ENCODE data around the gene NUPR2. TPM values are rescaled to one million over a fixed set of nuclear protein-coding genes. Genes with fewer than 3 reads are reported as not detected.
"Not testable (repeated sequence)": the region's sequence is repeated elsewhere in the genome, so short reads cannot be mapped to it uniquely, and the experiment has no call there.

The NUPR2 gene
- total RNA-seq, 2 donors from 2014 or later = not detected

- 94% methylated on average over 11 to 29 of the region's 29 CpGs for WGBS, 2 experiments (ENCODE audit: insufficient coverage in 1 of 2, insufficient read length in 1 of 2)
- no peaks in the 10 kb centered on the region for H3K4me1 Mint-ChIP-seq
- no peak overlapping the region for H3K27ac ChIP-seq (ENCODE audit: low read depth, low read length)
- no peak overlapping the region for H3K9ac ChIP-seq (ENCODE audit: extremely low read depth, low read length, poor library complexity, severe bottlenecking)
- no peaks in the 10 kb centered on the region for H3K27me3 Mint-ChIP-seq (ENCODE audit: insufficient read depth)
- no peak for DNase-seq
- H3K27ac Mint-ChIP-seq = no peak overlapping the region
- H3K4me3 Mint-ChIP-seq = no peak overlapping the region
- H3K9me3 Mint-ChIP-seq = no peaks in the 10 kb centered on the region
- no peaks in the 10 kb centered on the region for H3K9me3 ChIP-seq (ENCODE audit: control insufficient read depth, low read length)
- H3K4me1 ChIP-seq (ENCODE audit: control insufficient read depth, insufficient read depth, low read length) = no peaks in the 10 kb centered on the region
- H3K36me3 ChIP-seq (ENCODE audit: control insufficient read depth, insufficient read depth, low read length) = peaks cover 16% of the 10 kb centered on the region
- H3K27me3 ChIP-seq (ENCODE audit: control insufficient read depth, insufficient read depth, low read length, poor library complexity, severe bottlenecking) = no peaks in the 10 kb centered on the region
- peaks cover 39% of the 10 kb centered on the region for H3K36me3 Mint-ChIP-seq (ENCODE audit: low read depth)
- no peak for TF ChIP-seq CTCF (conservative IDR thresholded peaks at IDR 0.05)
- no peak overlapping the region for H3K4me3 ChIP-seq (ENCODE audit: low read length)
Observed at GRCh38 chr7:56081626-56082340, 34.4 kb downstream of the NUPR2 start.

DNA sequence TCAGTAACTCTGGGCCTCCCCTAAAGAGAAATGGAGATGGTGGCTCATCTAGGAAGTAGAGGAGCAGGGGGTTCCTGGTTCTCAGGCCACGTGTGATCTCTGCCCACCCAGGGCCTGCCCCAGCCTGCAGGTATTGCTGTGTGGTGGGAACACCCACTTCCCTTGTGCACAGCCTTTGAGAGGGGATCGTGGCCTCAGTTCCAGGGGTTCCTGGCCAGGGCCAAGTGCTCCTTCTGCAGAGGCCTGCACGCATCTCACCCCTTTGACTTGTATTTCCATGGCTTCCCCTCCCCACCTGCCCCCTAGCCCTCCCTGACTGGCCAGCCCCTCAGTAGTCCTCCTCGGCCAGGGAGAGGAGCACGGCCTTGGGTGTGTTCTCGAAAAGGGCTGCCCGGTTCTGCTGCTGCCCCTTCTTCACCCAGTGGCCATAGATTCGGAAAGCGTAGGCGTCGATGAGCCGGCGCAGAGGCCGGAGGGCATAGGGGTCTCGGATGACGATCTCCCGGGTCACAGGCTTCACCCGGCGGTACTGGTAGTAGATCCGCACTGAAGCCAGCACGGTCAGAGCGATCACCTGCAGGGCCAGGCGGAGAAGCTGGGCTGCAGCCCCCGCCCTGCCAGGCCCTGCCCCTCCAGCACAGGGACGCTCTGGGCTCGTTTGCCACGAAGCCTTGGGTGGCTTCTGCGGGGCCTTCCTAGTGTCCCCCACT lies 35.3 kb downstream of the NUPR2 start:
- 95% methylated on average over 17 to 28 of the region's 28 CpGs for WGBS, 2 experiments (ENCODE audit: insufficient coverage in 1 of 2, insufficient read length in 1 of 2)
- not testable (repeated sequence) for H3K4me3 Mint-ChIP-seq; H3K4me3 ChIP-seq (ENCODE audit: low read length); H3K9me3 ChIP-seq (ENCODE audit: control insufficient read depth, low read length); H3K9me3 Mint-ChIP-seq; H3K27ac ChIP-seq (ENCODE audit: low read depth, low read length); H3K27ac Mint-ChIP-seq; H3K9ac ChIP-seq (ENCODE audit: extremely low read depth, low read length, poor library complexity, severe bottlenecking); H3K27me3 ChIP-seq (ENCODE audit: control insufficient read depth, insufficient read depth, low read length, poor library complexity, severe bottlenecking); DNase-seq; H3K4me1 ChIP-seq (ENCODE audit: control insufficient read depth, insufficient read depth, low read length); H3K27me3 Mint-ChIP-seq (ENCODE audit: insufficient read depth); H3K4me1 Mint-ChIP-seq
- peaks cover 44% of the 10 kb centered on the region for H3K36me3 Mint-ChIP-seq (ENCODE audit: low read depth)
- peaks cover 22% of the 10 kb centered on the region for H3K36me3 ChIP-seq (ENCODE audit: control insufficient read depth, insufficient read depth, low read length)

GRCh38 chr7:56079450-56080185 lies 36.6 kb downstream of the NUPR2 start:
- H3K36me3 Mint-ChIP-seq (ENCODE audit: low read depth) = peaks cover 45% of the 10 kb centered on the region
- H3K27me3 ChIP-seq (ENCODE audit: control insufficient read depth, insufficient read depth, low read length, poor library complexity, severe bottlenecking) = no peaks in the 10 kb centered on the region
- no peak overlapping the region for H3K27ac Mint-ChIP-seq
- no peaks in the 10 kb centered on the region for H3K9me3 ChIP-seq (ENCODE audit: control insufficient read depth, low read length)
- H3K9ac ChIP-seq (ENCODE audit: extremely low read depth, low read length, poor library complexity, severe bottlenecking) = no peak overlapping the region
- 87 to 88% methylated on average over 3 to 12 of the region's 12 CpGs for WGBS, 2 experiments (ENCODE audit: insufficient coverage in 1 of 2, insufficient read length in 1 of 2)
- H3K4me3 ChIP-seq (ENCODE audit: low read length) = no peak overlapping the region
- no peaks in the 10 kb centered on the region for H3K4me1 ChIP-seq (ENCODE audit: control insufficient read depth, insufficient read depth, low read length)
- H3K9me3 Mint-ChIP-seq = no peaks in the 10 kb centered on the region
- TF ChIP-seq CTCF (conservative IDR thresholded peaks at IDR 0.05) = peak; percentile 62
- no peak overlapping the region for H3K4me3 Mint-ChIP-seq
- no peaks in the 10 kb centered on the region for H3K4me1 Mint-ChIP-seq
- H3K27me3 Mint-ChIP-seq (ENCODE audit: insufficient read depth) = no peaks in the 10 kb centered on the region
- H3K36me3 ChIP-seq (ENCODE audit: control insufficient read depth, insufficient read depth, low read length) = peaks cover 22% of the 10 kb centered on the region
- no peak overlapping the region for H3K27ac ChIP-seq (ENCODE audit: low read depth, low read length)
- DNase-seq = peak; percentile 83

All from endodermal cell (in vitro differentiated cells).